HuH-7 (cell line): Measurements from ENCODE around the gene UNC93B1.

Experiments used
- DNase-seq: peaks from one replicate; pipeline ENCODE4 v3.0.0; 2011; ENCODE audit warnings: low spot score

UNC93B1 gene

GRCh38 chr11:68022531-68022930 lies 18.6 kb upstream of the UNC93B1 start:
- DNase-seq: no peak

DNA sequence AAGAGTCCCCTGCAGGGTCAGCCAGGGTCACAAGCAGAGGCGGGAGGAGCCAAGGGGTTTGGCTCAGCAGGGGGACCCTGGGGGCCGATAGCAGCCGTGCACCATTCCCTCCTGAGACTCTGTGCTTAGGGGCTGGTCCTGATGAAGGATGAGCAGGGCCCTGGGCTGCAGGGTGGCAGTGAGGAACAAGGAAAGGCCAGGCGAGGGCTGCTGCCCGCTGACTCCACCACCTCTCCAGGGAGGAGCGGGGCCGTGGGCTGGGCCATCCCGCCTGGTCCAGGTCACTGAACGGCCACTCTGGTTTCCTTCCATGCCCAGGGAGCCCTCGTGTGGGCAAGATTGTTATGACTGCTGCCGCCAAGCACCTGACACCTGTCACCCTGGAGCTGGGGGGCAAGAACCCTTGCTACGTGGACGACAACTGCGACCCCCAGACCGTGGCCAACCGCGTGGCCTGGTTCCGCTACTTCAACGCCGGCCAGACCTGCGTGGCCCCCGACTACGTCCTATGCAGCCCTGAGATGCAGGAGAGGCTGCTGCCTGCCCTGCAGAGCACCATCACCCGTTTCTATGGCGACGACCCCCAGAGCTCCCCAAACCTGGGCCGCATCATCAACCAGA lies 17.4 kb upstream of the UNC93B1 start:
- peak; percentile 93 for DNase-seq

DNA sequence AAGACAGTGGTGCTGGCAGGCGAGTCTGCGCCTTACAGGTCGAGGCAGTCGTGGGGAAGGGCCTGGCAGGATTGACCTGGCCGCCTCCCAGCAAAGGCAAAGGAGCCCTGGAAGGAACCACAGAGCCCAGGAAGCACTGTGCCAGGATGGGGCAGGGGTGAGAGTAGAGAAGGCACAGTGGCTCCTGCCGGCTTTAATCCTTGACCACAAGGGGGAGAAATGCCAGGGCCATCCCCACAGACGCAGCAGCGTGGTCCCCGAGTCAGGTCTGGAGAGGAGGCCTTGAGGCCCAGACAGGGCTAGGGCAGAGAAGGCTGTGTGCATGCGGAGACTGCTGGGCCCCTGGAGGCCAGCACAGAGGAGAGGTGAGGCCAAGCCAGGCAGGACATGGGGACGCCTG lies 16.7 kb upstream of the UNC93B1 start:
- peak; percentile 94 for DNase-seq

DNA sequence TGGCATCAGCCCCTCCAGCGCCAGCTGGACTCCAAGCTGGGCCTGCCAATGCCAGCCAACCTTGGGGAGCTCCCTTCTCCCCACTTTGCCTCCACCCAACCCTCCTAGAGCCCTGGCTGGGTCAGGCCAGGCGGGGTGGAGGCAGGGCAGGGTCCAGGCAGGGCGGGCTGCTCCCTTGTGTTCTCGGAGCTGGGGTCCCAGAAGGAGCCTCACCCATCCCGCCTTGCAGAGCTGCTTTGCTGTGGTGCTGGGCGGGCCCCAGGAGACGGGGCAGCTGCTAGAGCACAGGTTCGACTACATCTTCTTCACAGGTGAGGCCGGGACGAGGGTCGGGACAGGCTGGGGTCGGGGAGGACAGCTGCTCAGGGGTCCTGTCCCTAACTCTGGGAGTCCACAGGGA lies 15.6 kb upstream of the UNC93B1 start:
- DNase-seq: no peak

DNA sequence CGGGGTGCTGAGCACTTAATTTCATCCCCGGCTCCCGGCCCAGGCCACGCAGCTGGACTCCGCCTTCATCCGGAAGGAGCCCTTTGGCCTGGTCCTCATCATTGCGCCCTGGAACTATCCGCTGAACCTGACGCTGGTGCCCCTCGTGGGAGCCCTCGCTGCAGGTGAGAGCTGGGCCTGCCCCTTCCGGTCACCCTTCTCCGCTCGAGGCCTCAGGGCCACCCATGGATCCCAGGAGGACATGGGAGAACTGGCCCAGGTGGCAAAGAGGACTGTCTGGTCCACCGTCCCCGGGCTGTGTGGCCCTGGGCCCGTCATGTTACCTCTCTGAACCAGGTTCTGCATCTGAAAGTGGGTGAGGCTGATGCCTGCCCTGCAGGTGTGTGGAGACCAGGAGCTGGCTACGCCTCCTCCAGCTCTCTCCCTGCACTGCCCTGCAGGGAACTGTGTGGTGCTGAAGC lies 14.9 kb upstream of the UNC93B1 start:
- no peak for DNase-seq

GRCh38 chr11:68017980-68018729 lies 14.3 kb upstream of the UNC93B1 start:
- DNase-seq: no peak

DNA sequence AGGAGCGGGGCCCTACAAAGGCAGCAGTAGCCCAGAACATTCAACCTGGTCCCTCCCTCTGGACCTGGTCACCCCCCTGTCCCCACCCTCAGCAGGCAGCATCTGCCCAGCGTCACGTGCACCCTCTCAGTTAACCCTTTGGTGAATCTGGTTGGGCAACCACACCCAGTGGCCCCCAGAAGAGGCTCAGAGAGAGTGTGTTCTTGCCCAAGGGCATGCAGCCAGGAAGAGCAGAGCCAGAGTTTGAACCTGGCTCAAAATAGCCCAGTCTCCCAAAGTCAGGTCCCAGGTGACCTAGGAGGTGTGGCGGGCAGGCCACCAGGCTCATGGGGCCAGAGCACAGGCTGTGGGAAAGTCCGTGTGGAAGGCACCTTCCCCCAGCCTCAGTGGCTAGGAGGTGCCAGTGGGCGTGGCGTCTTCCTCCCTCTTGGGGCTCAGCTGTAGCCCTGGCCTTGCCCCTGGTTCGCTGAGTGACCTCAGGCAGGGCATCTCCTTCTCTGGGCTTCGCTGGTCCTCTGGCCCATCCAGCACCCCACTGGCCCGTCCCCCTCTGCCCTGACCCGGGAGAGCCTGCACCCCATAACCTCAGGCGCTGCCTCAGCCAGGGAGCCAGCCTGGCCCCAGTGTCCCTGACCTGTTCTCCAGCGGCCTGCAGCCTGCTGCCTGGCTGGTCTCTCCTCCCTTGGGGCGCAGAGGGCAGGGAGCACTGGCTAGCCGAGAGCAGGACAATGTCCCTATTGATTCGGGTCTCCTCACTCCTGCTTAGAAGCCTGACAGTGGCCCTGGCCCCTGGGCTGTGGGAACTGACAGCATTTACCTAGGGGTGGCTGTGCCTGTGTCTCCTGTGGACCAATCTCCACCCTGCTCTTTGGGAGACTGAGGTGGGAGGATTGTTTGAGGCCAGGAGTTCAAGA lies 13.3 kb upstream of the UNC93B1 start:
- DNase-seq: peak; percentile 100

DNA sequence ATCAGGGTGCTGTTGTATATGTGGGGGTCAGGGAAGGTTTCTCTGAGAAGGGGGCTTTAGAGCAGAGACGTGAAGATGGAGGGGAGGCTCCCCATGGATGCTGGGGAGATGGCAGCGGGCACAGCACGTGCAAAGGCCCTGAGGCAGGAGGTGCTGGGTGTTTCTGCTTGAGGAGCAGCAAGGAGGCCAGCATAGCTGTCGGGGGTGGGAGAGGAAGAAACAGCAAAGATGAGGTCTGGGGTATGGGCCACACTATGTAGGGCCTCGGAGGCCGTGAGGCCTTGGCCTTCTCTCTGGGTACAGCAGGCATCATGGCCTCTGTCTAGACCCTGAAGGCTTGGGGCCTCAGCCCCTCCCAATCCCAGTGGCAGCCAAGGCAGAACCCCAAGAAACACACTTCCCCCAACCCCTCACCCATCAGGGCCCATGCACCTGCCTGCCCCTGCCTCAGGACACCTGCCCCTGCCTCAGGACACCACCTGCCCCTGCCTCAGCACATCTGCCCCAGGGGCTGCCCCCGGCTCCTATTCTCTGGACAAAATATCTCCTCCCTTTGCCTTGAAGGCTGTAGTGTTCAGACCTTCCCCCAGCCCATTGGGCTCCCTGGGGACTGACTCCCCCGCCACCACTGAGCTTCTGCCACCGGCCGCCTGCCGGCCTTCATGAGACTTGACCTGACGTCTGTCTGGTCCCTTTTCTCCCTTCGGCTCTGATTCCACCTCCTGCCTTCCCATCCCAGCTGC lies 12.4 kb upstream of the UNC93B1 start:
- no peak for DNase-seq

- no peak for DNase-seq
These were observed 11.6 kb upstream of the UNC93B1 start for GRCh38 chr11:68015467-68015866.

GRCh38 chr11:68014947-68015447 lies 11.1 kb upstream of the UNC93B1 start:
- DNase-seq: no peak

DNA sequence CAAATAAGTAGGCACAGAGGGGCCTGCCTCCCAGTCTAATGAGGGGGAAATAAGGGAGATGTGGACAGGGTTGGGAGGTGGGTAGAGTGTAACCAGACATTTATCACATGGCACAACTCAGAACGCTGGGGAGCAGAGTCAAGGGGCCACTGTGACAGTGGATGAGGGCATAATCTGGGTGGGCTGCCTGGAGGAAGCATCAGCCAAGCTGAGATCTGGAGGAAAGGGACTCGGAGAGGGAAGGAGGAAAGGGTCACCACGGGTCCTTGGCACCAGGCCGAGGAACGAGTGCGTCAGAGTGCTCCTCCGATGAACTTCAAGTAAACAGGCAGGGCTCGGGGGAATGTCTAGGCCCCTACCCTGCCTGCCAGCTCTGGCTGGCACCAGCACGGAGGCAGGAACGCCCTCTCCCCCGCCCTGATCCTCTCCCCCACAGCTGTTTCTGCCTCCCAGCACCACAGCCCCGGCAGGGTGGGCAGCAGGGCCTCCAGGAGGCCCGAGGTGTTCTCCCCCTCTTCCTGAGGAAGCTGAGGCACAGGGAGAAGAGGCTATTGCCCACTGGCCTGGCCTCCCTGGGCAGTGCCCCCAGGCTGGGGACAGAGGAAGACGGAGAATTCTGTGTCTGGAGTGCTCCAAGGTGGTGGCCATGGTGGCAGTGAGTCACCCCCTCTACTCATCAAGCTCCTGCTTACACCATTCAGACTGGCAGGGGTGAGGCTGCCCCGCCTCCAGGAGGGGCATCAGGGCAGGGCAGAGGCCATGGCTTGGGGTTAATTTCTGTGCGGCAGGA lies 10.5 kb upstream of the UNC93B1 start:
- DNase-seq: no peak

- no peak for DNase-seq
These were observed 9.8 kb upstream of the UNC93B1 start for GRCh38 chr11:68013611-68014156.

DNA sequence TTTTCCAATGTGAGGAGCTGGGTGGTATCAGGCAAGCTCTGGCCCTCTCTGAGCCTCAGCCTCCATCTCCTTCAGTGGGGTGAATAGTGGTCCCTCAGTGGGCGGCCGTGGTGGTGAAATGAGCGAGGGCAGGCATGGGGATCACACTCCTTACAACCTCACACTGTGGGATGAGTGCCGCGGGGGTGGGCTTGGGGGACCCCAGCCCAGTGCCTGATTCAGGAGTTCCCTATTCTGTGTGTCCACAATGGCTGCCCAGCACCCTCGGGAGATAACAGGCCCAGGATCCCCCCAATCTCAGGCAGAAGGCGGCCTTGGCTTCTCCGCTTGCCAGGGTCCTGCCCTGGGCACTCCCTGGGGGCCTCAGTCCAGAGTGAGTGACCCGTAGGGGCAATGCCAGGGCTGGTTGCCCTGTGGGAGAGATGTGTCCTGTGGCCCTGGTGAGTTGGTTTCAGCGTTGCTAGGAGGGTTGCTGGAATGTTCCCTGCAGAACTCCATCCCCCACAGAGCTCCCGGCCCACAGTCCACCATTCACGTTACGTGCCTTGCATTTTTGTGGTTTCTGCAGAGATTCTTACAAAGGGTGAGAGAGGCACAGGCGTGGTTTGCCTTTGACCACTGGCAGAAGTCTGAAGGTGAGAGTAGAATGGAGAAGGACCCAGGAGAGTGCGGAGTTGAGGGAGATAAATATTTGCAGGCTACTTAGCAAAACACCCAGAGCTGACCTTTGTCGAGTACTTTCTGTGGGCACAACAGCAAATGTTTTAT lies 9.1 kb upstream of the UNC93B1 start:
- peak; percentile 94 for DNase-seq

- no peak for DNase-seq
These were observed 8.3 kb upstream of the UNC93B1 start for GRCh38 chr11:68012044-68012842.

DNA sequence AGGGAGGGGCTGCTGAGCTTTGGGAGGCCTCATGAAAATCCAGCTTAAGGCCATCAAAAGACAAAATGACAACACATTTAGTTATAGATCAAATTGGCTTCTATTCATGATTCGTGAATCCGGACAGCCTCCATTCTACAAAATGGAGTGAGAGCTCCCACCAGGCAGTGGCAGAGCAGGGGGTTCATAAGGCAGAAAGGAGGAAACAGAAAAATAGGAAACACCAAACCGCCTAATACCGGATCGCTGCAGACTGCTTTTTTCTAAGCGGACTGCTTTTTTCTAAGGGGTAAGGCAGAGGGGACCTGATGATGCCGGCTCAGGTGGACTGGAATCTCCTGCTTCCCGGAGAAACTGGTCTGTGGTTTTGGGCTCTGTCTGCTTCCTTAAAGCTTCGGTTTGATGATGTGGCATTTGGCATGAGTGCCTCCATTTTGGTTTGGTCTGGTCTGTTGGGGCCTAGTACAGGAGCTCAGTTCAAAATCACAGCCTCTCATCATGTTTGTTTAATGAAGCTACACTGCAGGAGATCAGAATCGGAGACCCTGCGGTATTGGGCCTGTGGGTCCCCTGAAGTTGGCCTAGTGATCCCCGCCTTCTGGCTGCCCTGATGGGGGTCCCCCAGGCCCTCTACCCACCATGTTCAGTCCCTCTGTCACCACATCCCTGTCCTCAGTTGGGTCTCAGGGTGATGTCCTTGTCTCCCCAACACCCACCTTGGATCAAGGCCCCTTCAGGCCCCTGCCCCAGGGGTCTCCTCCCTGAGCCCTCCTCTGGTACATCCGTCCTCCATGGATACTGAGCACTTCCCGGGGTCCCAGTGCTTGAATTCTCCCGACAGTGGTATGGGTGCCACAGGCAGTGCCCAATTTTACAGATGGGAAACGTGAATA lies 7.4 kb upstream of the UNC93B1 start:
- DNase-seq: no peak

DNA sequence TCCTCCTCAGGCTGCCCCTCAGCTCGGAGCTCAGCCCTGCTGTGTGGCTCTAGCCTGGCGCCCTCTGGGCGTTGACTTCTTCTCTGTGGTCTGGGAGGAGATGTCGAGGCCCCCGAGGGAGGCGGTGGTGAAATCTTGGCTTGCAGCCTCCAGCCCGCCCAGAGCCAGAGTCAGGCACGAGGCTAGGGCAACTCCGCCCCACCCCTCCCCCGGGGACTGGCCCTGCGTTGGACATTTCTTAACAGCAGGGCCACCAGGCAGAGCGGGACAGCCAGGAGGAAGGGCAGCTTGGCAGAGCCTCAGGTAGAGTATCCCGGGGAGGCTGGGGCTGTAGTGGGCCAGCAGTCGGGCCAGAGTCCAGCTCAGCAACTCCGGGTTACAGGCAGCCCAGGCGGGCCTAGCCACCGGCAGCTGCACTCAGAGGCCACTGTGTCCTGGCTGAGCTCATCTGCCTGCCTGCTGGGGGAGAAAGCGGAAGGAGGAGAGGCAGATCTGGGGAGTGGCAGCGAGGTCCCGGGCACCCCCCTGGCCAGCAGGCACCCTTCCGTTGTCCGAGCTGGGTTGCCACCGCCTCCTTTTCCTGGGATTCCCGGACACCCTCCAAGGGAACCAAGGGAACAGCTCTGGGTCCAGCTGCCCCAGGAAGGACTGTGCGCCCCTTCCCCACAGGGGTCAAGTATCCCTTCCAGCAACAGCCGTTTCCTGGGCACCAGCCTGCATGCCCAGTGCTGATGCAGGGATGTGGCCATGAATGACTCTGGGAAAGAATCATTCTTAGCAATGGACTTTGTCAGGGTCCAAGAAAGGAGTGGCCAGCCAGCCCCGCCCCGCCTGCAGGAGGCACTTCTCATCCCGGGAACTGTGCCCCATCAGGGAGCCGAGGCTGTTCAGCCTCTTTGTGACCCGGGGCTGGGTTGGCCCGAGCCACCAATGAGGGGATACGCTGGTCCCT lies 6.5 kb upstream of the UNC93B1 start, which contains the start of gene ALDH3B1:
ALDH3B1 (plus strand) TSS at position 238 of the 952 bp plus-strand sequence. CDS start 4,971 bp downstream, outside the sequence.
- peak; percentile 100 for DNase-seq
